GM12874 (cell line): ENCODE results near the gene C16orf87.

ENCODE experiments used
- CTCF ChIP-seq: IDR thresholded peaks from 2 replicates; pipeline ENCODE4 v1.5.1; 2011; ENCODE audit warnings: low read depth, mild to moderate bottlenecking, control low read depth, low read length, moderate library complexity; ENCODE audit not compliant: insufficient read depth

C16orf87 gene

GRCh38 chr16:46848768-46849764 is 18.1 kb upstream of the C16orf87 start:
- no peak for TF ChIP-seq CTCF

- TF ChIP-seq CTCF: no peak
Observed at GRCh38 chr16:46845952-46846351, 15.0 kb upstream of the C16orf87 start.

- TF ChIP-seq CTCF: no peak
Observed at GRCh38 chr16:46844771-46845170, 13.8 kb upstream of the C16orf87 start.

DNA sequence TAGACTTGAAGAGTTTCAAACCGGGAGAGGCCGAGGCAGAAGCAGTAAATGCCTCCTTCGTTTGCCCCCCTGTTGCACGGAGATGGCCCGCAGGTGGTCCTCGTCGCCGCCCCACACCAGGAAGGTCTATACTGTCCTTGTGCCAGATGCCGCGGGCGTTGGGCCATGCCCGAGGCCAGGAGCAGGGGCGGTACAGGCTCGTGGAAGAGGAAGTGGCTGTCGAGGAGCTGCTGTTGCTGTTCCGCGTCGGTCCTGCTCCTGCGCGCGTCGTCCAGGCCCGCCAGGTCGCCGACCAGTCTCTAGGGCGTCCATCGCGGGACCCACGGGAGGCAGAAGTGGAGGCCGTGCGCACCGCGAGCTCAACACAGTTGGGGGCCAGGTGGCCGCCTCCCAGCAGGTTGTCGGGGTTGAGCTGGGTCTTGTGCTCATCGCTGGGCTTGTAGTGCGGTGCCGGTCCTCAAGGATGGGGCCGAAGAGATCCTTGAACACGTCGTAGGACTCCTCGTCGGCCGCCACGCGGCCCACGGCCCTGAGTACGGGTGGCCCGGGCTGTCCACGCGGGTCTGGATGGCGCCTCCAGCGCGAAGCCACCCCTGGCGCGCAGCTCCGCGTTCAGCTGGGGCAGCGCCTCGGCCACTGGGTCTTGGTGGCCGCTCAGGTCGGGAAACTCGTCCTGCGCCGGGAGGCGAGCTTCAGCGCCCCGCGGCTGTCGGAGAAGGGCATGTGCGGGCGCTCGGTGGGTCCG is 13.1 kb upstream of the C16orf87 start:
- TF ChIP-seq CTCF: no peak

DNA sequence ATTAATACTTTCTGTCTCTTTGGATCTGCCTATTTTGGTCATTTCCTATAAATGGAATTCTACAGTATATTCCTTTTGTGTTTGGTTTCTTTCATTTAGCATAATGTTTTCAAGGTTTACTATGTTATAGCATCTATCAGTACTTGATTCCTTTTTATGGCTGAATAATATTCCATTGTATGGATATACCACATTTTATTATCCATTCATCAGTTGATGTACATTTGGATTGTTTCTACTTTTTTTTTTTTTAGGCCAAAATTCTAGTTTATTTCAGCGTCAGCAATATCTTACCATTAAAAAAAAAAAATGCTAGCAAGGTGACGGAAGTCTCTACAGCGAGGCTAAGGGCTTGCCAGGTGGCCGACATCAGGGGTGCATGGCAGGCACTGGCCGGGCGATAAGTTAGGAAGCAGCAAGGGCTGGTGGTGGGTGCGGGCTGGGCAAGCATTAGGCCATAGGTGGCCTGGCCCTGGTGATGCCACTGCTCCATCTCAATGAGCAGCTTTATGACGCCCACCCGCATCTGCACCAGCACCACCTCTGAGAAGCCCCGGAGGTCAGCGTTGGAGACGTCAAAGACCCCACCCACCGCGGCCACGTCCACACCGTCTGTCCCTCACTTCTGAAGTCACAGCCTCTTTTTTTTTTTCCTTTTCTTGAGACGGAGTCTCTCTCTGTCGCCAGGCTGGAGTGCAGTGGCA is 11.4 kb upstream of the C16orf87 start:
- TF ChIP-seq CTCF: no peak

DNA sequence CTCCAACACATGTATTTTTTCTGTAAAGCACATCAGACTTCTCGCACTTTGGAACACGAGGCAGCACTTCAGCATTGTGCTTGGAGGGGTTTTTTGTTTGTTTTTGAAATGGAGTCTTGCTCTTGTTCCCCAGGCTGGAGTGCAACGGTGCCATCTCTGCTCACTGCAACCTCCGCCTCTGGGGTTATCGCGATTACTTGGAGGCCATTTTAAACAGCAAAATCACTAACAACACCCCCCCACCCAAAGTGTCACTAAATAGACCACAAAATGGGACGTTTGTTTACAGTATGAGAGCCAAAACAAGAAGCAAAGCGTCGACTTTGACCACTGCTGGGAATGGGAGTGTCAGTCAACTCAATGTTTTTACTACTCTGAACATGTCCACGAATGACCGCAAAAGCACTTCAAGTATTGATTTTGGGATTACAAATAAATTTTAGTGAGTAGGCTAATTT is 9.0 kb upstream of the C16orf87 start:
- TF ChIP-seq CTCF: no peak
